HG03432 (cell line): ENCODE data around the gene FAT1.

Experiments
- ATAC-seq: cut with Tn5 transposase; IDR thresholded peaks from one replicate; pipeline ENCODE4 v1.9.1; 2021; ENCODE audit warnings: mild to moderate bottlenecking, moderate library complexity; ENCODE audit not compliant: unreplicated experiment

FAT1 gene

DNA sequence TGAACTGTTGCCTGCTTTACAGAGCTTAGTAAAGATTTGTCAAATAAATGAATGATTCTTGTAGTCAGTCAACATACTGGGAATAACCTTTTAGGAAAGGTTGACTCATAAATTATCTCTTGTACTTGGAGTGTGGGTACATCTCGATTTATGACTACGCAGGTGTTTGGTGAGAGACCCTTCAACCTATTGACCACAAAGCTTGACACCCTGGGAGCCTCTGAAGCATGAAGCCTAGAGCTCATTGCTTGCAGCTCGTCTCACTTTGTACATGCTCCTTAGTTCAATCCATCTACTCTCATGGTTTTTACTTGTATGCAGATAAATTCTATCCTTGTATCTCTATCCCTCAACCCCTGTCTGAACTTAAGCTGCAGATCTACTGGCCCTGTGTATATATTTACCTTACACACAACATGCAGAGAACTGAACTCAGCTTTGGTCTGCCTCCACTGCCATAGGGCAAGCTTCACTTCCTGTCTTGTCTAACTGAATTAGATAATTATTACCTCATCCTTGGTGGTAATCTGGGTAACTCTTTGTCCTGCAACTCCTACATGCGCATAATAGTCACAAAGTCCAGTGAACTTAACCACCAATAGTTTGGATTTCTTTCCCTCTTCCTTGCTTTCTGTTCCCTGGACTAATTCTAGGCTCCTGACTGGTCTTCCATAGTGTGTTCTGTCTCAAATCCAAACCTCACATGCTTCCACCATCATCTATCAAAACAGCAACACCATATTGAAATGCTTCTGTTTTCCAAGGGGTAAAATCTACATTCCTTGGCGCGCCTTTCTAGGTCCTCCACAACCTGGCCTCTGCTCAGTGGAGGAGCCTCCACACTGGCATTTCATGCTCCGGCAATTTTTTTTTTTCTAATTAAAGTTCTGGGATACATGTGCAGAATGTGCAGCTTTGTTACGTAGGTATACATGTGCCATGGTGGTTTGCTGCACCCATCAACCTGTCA lies 32.2 kb upstream of the FAT1 start:
- ATAC-seq: no peak

DNA sequence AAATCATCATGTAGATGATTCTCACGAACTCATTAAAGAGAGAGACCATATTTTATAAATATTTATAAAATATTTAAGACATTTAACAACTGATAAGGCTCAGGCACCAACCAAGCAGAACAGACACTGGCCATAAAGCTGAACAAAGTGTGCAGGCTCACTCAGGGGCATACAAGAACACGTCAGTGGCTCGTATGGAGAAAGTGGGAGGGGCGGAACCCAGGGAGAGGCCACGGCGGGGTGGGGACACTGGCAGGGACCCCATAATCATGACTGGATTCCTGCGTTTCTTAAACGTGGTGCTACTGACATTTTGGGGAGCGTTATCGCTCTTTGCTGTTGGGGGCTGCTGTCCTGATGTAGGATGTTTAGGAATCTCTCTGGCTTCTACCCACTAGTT lies 31.3 kb upstream of the FAT1 start:
- ATAC-seq: no peak

DNA sequence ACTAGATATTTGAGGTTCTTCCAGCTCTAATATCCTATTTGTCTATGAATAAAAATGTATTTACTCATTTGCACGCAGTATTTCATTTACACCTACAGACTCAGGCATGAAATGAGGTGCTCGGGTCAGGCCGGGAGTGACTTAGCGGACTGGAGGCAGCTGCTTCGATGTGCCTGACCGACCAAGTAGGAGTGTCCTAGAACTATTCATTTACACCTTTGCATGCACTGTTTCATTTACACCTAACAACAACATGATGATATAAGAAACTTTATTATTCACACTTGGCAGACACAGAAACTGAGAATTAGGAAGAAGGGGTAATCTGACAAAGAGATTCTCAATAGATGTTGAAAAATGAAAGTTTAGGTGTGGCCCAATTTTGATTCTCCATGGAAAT lies 28.7 kb upstream of the FAT1 start:
- ATAC-seq: no peak

DNA sequence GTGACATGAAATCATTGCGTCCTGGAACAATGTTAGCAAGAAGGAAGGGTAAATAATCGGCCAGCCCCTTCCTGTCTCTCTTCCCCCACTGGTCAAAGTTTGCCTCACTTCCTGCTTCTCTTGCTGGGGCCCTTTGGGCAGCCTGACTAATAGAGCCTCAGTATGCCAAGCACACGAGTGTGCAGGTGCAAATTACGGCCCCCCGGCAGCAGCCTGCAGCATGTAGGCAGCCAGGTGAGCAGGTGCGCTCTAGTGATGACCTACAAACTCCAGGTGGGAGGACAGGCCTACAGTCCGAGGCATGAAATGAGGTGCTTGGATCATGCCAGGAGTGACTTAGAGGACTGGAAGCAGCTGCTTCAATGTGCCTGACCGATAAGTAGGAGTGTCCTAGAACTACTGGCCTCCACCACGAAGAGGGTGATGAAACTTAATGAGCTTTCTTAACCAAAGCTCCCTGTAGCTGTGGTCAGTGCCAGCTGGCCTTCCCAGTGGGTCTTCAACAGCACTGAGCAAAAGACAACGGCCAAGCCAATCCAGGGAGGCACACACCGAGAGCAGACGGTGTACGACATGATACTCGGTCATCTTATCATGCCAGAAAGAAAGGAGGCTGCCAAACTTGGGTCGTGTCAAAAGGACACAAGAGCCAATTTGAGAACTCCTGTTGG lies 26.1 kb upstream of the FAT1 start:
- no peak for ATAC-seq

DNA sequence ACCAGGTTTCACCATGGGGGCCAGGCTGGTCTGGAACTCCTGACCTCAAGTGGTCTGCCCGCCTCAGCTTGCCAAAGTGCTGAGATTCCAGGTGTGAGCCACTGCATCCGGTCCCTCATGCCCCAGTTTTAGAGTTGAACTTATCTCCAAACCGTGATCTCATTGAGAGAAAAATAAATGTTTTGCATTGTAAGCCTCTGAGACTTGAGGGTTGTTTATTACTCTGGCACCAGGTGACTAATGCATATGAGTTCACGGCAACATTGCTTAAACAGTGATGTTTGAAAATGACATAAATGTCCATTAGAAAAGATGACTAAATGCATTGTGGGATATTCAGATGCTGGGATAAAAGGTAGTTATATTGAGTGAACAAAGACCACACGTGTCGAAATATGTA lies 22.9 kb upstream of the FAT1 start:
- ATAC-seq: no peak

DNA sequence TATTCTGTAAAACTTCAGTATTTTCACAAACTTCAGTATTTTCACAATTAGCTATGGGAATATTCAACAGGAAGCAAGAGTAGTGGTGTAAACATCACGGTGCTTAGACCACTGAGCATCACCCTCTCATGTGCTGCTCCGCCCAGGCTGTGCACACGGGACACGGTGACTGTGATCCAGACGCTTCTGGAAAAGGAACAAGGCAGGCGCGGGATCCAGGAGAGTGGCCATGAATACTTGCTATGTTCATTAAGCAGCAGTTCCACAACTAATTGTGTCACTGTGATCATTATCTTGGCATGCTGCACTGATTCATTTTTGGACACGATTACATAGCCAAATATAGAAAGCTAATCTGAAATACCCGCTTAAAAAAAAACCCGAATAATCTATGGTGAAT lies 19.6 kb upstream of the FAT1 start:
- no peak for ATAC-seq

DNA sequence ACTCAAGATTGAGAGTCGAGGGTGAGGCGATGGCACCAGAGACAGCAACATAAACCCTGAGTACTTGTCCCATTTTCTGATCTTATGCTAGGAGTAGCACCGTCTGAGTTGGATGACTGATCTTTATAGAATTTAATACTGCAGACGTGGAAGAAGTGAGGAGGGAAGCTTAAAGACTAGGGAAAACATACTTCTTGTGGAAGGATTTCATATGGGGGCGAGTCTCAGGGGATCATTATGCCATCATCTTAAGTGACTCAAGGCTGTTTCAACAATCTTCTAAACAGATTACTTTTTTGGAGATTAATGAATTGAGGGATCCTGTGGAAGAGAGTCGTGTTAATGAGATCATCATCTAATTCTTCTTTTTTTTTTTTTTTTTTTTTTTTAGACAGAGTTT lies 17.2 kb upstream of the FAT1 start:
- ATAC-seq: no peak

DNA sequence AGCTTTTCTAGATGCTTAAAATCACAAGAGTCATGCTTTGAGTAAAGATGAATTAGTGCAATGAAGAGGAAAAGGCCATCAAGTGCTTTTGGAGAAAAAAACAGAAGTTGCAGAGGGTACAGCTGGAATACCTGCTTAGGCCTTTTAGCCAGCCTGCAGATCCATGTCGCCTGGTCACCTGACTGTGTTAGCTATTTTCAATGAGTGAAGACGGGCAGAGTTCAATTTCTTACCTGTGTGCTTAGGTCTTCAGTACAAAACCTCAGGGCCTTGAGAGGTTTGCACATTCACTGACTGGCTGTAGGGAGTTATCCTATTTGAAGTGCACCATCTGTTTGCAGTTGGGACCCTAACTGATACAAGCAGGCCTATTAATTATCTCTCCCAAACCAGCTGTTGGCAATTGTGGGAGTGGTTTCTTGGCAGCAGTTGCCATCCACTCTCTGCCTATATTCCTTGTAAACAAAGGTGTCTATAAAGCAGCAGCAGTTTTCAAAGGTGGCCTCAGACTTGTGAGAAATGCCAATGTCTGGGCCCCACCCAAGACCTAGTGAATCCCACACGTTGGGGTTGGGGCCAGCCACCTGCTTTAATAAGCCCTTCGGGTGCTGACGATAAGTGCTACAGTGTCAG lies 16.3 kb upstream of the FAT1 start:
- ATAC-seq: no peak

DNA sequence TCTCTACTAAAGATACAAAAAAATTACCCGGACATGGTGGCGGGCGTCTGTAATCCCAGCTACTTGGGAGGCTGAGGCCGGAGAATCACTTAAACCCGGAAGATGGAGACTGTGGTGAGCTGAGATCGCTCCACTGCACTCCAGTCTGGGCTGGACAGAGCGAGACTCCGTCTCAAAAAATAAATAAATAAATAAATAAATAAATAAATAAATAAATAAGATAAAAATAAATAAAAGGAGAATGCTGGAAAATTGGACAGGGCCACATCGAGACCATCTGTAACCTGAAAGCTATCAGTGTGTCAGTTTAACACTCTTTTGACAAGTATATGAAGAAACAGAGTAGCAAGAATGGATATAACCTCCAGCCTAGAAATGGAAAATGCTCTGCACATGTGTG lies 15.7 kb upstream of the FAT1 start:
- no peak for ATAC-seq

DNA sequence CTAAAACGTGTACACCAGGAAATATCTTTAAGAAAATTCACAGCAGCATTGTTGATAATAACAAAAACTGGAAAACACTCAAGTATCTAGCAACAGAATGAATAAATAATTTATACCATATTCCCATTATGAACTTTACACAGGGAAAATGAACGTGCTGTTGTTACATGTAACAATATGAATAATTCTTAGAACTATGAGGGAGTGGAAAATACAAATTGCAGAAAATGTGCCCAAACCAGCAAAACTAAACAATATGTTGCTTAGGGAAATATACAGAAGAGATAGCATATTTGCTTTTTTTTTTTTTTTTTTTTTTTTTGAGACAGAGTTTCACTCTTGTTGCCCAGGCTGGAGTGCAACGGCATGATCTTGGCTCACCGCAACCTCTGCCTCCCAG lies 14.8 kb upstream of the FAT1 start:
- no peak for ATAC-seq

DNA sequence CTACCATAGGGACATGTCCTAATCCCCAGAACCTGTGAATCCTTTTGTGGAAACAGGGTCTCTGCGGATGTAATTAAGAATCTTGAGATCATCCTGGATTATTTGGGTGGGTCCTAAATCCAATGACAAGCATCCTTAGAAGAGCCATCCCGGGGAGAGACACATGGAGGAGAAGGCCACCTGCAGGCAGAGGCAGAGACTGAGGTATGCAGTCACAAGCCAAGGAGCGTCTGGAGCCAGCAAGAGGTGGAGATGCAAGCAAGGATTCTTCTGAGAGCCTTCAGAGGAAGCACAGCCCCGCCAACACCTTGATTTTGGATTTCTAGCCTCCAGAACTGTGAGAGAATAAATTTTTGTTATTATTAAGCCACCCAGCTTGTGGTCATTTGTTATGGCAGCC lies 13.8 kb upstream of the FAT1 start:
- no peak for ATAC-seq

DNA sequence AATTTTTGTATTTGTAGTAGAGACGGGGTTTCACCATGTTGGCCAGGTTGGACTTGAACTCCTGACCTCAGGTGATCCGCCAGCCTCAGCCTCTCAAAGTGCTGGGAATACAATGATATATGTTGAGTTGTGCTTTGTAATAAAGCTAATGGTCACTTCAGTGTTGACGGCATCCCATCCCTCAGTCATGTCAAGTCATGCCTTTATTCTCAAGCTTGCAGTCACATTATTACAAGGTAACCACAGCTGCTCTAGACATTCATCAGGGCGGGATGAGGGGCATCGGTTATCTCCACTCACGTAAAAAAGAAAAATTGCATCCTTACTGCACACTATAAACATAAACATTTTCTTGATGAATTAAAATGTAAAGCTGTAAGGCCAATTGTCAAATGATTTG lies 12.8 kb upstream of the FAT1 start:
- ATAC-seq: no peak

DNA sequence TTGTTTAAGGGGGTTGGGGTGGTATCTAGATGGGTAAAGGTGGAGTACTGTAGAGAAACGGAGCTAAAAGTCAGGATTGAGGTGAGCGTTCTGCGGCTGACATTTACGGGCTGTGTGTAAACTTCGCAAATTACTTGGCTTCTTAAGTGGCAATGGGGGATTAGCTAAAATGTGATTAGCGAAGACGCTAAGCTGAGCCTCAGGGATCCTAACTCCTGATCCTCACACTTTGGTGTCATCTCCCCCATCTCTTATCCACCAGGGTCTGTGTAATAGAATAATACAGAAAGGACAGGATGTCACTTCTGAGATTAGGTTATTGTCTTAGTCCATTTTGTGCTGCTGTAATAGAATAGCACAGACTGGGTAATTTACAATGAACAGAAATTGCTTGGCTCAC lies 10.6 kb upstream of the FAT1 start:
- no peak for ATAC-seq

DNA sequence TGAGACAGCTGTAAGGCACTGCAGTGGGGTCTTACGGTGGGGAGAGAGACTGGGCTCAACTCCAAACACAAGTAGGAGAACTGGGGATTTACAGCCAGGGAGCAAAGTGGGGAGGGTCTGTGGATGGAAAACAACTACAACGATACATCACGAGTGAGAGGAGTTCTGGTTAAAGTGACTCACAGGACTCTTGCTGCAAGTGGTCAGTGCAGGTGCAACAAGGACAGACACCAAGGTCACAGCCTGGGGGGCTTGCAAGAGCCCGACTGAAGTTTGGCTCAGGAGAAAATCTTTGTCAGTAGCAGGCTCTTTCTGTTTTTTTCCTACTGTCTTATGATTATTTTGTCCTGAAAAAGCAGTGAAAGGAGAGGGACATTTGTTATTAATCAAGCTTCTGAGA lies 10.1 kb upstream of the FAT1 start:
- no peak for ATAC-seq

DNA sequence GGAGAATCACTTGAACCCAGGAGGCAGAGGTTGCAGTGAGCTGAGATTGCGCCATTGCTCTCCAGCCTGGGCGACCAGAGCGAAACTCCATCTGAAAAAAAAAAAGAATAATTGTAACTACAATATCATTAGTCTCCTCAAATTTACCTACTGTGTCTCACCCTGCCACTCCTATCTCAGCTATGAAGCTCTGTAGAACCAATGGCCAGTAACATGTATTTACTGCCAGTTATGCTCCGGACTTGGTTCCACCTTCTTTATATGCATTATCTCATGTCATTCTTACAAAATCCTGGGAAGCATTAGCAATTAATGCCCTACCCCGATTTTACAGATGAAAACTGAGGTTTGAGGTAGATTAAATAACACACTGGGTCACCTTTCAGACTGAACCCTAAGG lies 7.0 kb upstream of the FAT1 start:
- ATAC-seq: no peak

DNA sequence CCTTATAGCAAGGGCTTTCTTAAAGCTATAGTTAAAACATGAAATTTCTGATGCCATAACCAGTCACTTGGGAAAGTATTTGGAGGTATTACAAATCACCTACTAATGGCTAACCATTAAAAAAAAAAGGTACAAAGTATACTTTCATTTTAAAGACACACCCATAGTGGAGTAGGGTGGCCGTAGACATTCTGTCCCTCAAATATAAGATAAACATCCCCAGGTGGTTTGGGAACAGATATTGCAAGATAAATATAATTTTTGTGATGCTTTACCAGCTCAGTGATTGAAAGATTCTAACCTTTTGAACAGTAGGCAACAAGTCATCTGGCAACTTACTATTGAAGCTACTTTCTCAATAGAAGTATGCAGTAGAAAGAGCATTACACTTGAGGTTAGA lies 6.2 kb upstream of the FAT1 start:
- ATAC-seq: no peak

DNA sequence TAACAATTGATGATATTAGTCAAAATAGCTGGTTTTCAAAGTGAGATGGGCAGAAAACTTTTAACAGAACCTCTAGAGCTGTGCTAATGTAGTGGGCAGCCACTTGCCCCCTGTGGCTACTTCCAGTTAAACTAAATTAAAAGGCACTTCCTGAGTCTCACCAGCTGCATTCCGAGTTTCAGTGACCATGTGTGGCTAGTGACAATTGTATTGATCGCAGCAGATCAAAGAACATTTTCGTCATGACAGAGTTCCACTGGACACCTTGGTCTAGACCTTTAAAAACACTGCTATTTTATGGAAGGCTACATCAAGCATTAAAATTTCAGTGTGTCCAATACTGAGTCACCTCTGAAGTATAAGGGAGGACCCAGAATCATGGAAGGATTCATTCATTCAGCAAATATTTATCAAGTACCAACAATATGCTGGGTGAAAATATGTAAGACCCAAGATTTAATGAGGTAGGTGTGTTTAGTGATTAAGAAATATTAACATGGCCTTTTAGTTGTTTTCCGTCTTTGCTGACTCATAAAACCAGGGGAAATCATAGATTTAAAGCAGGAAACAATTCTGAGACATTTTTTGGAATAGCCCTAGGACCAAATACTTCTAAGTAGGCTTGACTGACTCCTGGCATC lies 5.1 kb upstream of the FAT1 start:
- no peak for ATAC-seq

DNA sequence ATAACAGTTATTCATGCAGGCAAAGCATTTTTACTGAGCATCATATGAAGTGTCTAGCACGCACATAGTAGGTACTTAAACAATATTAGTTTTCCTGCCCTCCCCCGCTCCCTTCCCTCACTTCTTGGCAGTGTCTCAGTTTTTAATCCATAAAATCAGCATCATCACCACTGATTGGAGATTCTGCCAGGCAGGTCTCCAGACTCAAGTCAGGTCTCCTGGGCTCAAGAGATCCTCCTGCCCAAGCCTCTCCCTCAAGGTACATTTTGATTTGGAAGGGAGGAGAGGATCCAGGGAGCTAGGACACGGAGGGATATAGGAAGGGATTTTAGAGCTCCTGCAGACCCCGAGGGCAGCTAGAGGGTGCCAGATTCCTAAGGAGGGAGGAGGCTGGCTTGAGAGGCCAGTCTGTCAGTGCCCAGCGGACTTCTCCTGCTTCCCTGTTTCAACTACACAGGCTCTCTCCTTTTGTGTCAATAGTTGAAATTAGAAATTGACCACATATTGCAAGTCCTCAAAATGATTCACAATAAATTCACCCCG lies 4.4 kb upstream of the FAT1 start:
- no peak for ATAC-seq

DNA sequence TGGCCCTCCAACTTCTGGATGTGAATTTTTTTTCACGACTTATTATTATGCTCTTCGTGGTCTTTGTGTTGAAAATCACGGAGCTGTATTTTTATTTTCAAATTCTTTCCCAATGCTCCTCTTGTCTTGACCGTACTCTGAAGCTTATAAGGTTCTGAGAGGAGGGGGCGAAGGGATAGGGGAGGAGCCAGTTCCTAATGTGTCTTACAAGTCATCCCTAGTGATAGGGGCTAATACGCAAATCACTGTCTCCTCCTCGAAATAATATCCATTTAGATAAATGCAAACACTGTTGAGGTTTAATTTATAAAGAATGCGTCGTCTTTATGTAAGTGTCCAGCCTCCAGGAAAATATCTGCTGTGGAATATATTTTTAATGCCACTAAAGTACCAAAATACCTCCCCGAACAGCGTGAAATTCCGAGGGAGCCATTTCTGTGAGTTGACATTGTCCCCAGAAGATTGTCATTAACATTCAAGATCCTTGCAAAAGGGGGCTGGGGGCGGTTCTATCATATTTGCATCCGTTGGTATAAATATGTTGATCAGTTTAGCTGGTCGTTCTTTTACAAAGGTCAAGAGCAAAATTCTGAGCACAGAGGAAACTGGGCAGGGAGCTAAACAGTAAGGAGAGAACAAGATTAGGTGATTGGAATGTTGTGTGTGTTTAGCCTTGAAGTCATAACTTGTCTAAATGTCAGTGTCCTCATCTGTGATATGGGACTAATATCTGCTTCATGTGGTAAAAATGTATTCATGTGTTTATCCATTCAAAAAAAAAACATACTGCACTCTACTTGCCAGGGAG lies 3.7 kb upstream of the FAT1 start:
- ATAC-seq: no peak

DNA sequence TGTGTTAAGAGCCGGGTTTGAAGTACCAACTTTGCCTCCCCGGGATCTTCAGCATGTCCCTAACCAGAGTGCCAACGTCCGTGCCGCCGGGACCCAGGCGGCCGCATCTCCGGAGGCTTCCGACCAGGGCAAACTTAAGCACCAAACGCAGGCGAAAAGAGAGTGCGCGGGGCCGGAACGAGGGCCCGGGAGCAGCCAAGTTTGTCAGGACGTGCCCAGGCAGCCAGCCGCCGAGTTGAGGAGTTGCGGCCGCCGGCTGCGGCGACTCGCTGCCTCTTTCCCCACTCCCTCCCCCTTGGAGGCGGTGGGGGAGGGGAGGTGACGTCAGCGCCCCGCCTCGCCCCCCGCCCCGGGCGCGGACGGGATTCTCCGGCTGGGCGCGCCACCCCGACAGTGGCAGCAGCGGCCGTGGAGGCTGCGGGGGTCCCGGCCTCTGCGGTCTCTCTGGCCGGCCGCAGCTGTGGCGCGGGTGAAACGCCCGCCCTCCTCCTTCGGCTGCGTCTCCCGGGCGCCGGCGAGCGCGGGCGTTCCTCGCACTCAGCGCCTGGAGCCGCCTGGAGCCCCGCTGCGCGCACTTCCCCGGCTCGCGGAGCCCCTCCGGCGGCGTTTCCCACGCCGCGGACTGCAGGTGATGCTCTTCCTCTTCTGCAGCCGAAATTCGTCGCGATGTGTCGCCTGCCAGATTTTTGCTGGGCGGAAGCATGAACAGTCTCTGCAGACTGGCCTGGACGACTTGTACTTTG lies 2.9 kb upstream of the FAT1 start:
- no peak for ATAC-seq
